ENCODE results near the gene PSMB10.

Gene PSMB10

DNA sequence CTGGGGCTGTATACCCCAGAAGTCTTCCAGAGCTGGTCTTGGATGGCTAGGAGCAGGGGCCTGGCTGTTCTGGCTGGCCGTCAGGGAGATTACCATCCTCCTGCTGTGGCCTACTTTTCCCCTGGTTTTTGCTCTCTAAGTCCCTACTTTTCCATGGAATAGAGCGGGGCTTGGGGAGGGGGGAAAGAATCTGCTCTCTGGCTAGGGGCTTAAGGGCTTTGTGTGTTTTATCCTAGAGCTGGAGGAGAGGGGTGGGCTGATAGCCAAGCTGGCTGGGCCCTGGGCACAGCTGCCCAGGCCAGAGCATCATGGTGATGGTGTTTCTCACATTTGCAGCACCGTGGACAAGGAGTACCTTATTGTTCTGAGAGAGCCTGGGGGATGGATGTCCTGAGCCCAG lies 48.3 kb downstream of the PSMB10 start:
- DNase-seq: no peak

DNA sequence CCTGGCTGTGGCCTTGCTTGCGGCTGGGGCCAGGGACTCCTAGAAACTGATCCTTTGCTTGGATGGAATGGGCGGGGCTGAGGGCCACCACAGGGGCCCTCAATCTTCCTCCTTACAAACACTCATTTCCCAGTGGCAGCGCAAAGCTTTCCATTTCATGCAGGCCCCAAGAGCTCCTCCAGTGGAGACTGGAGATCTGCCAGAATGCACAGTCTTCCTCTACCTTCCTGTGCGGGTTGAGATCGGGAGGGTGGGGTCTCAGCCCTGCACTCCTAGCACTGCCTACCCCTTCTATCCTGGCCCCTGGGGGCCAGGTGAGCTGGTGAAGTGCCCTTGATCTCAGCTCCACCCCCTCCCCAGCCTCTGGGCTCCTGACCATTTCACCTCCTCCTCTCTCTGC lies 50.3 kb downstream of the PSMB10 start:
- DNase-seq: no peak

- DNase-seq: no peak
These were observed 50.7 kb downstream of the PSMB10 start for GRCh38 chr16:67885976-67886375.

DNA sequence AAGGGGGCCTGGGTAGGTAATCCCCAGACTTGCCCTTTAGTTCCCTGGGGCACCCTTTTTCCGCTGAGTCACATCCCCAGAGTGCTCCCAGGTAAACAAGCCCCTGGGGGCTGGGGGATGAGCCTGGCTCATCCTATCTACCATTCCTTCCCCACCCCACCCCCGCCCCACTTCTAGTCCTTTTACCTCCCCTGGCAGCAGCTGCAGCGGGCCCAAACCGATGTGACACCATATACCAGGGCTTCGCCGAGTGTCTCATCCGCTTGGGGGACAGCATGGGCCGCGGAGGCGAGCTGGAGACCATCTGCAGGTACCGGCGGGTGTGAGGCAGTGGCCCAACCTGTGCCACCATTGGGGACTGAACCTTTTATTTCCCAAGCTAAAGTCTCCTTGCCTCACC lies 51.1 kb downstream of the PSMB10 start:
- no peak for DNase-seq

DNA sequence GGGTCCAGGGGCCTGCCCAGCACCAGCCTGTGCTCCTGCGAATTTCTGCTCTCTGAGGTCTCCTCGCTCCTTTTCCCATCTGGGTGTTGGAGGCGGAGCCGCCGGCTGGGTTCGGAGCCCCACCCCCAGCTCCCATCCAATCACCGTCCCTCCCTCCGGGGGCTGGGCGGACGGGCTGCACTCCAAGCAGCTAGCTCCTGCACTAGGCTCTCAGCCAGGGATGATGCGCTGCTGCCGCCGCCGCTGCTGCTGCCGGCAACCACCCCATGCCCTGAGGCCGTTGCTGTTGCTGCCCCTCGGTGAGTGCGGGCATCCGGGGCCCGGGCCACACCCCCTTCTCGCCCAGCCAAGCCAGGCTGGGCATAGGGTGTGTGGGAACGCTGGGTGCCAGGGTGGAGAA lies 52.0 kb downstream of the PSMB10 start, which contains the start of gene NRN1L:
TSS of gene NRN1L (plus strand) at position 202 of the 400 bp plus-strand sequence. CDS start at position 221, 19 bp downstream.
- no peak for DNase-seq

All from MV-4-11 (cell line).